HL-60 (cell line): ENCODE measurements around the gene CEP164.

Experiments
- DNase-seq, 2 experiments: peaks; one replicate each; pipeline ENCODE4 v3.0.0-alpha.2; 2010 to 2020; ENCODE audit warnings: low read depth in 1 of 2, low spot score in 1 of 2
- H3K27ac ChIP-seq: fragments of 250-450 bp; sonication (Bioruptor Pico); replicated peaks from 2 replicates; pipeline ENCODE4 v1.5.1; 2020; ENCODE audit warnings: mild to moderate bottlenecking, moderate library complexity
- H3K27me3 ChIP-seq: fragments of 250-450 bp; sonication (Bioruptor Pico); 2 replicates; pipeline ENCODE4 v1.5.1; 2021; ENCODE audit warnings: mild to moderate bottlenecking, moderate library complexity; ENCODE audit not compliant: insufficient read depth, poor library complexity, severe bottlenecking
- H3K4me3 ChIP-seq: replicated peaks from 2 replicates; pipeline ENCODE4 v1.5.1; 2011; ENCODE audit warnings: mild to moderate bottlenecking, control low read depth, low read length; ENCODE audit not compliant: insufficient read depth
- CTCF ChIP-seq: IDR thresholded peaks from one replicate; pipeline ENCODE4 v1.5.1; 2011; ENCODE audit warnings: low read length, control low read depth, inconsistent platforms; ENCODE audit not compliant: insufficient read depth
- GABPA ChIP-seq: IDR thresholded peaks from 2 replicates; pipeline ENCODE4 v1.6.1; 2012; ENCODE audit warnings: low read depth
- POLR2AphosphoS5 ChIP-seq: IDR thresholded peaks from 2 replicates; pipeline ENCODE4 v1.6.1; 2012; ENCODE audit warnings: low read depth
- SPI1 ChIP-seq: IDR thresholded peaks from 2 replicates; pipeline ENCODE4 v1.6.1; 2012; ENCODE audit warnings: low read depth, mild to moderate bottlenecking, borderline replicate concordance
- TF ChIP-seq, protein P1 (sequence below): IDR thresholded peaks from 2 replicates; pipeline ENCODE4 v1.6.1; 2012; ENCODE audit warnings: low read depth; ENCODE audit not compliant: insufficient replicate concordance

The CEP164 gene

DNA sequence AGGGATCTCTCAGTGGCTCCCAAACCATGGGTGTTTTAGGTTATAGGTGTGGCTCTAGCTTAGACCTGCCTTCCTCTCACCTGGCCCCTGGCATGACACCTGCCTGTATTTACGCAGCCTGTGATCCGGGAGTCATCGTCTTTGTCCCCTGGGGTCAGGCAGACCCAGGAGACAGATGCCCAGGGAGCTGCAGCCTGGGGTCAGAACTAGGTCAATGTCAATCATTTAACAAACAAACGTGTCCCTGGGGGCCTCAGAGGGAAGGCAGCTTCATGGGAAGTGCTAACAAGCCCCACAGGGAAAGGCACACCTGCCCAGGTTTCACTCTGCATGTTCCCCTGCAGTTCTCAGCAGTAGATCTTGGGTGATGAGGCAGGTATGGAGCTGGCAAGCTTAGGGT is 24.6 kb upstream of the CEP164 start:
- TF ChIP-seq POLR2AphosphoS5 (no peak), GABPA (no peak), SPI1 (no peak), CTCF (no peak)
- TF ChIP-seq, protein P1, sequence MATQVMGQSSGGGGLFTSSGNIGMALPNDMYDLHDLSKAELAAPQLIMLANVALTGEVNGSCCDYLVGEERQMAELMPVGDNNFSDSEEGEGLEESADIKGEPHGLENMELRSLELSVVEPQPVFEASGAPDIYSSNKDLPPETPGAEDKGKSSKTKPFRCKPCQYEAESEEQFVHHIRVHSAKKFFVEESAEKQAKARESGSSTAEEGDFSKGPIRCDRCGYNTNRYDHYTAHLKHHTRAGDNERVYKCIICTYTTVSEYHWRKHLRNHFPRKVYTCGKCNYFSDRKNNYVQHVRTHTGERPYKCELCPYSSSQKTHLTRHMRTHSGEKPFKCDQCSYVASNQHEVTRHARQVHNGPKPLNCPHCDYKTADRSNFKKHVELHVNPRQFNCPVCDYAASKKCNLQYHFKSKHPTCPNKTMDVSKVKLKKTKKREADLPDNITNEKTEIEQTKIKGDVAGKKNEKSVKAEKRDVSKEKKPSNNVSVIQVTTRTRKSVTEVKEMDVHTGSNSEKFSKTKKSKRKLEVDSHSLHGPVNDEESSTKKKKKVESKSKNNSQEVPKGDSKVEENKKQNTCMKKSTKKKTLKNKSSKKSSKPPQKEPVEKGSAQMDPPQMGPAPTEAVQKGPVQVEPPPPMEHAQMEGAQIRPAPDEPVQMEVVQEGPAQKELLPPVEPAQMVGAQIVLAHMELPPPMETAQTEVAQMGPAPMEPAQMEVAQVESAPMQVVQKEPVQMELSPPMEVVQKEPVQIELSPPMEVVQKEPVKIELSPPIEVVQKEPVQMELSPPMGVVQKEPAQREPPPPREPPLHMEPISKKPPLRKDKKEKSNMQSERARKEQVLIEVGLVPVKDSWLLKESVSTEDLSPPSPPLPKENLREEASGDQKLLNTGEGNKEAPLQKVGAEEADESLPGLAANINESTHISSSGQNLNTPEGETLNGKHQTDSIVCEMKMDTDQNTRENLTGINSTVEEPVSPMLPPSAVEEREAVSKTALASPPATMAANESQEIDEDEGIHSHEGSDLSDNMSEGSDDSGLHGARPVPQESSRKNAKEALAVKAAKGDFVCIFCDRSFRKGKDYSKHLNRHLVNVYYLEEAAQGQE, result no peak
- Histone ChIP-seq H3K27me3 (no peaks in the 10 kb centered on the region), H3K4me3 (no peak overlapping the region), H3K27ac (no peak overlapping the region)
- no peak for DNase-seq

- Histone ChIP-seq H3K27me3 (no peaks in the 10 kb centered on the region), H3K4me3 (no peak overlapping the region), H3K27ac (no peak overlapping the region)
- DNase-seq, result no peak
- TF ChIP-seq SPI1 (no peak), CTCF (no peak), GABPA (no peak), POLR2AphosphoS5 (no peak)
- TF ChIP-seq, protein P1, result no peak
These were observed 23.9 kb upstream of the CEP164 start for GRCh38 chr11:117303646-117304315.

GRCh38 chr11:117305145-117305544 is 22.5 kb upstream of the CEP164 start:
- Histone ChIP-seq H3K27ac (no peak overlapping the region), H3K4me3 (no peak overlapping the region), H3K27me3 (no peaks in the 10 kb centered on the region)
- no peak for DNase-seq
- TF ChIP-seq, protein P1, result no peak
- no peak for TF ChIP-seq CTCF
- no peak for TF ChIP-seq POLR2AphosphoS5
- TF ChIP-seq GABPA, result no peak
- TF ChIP-seq SPI1, result no peak
